Measurements from ENCODE around the gene MYO3B. TPM values are rescaled to one million over a fixed set of nuclear protein-coding genes. Genes with fewer than 3 reads are reported as not detected.

MYO3B gene
- total and polyA plus RNA-seq, 12 donors, result 0.04 to 0.11 (median 0.06) TPM; not detected in 8

Small RNA genes lying within 50 kb of the gene (small RNA-seq; reads per million reads assigned to genes)
- gene RF02271, result 0 reads per million in 2 donors
